DOHH2 (cell line): Measurements from ENCODE around the gene SHISAL1.

Source experiments
- H3F3A ChIP-seq: fragments of 200-600 bp; sonication (generic), shearing (Covaris generic); 2 replicates; pipeline ENCODE4 v1.6.0; 2016; ENCODE audit warnings: antibody characterized with exemption, mild to moderate bottlenecking; ENCODE audit not compliant: control insufficient read depth, insufficient read depth
- H3K27ac ChIP-seq: fragments of 200-600 bp; sonication (generic); 2 replicates; pipeline ENCODE4 v1.5.1; 2014; ENCODE audit warnings: low read depth, mild to moderate bottlenecking, low read length, moderate library complexity
- H3K27me3 ChIP-seq: fragments of 200-600 bp; sonication (generic); 2 replicates; pipeline ENCODE4 v1.6.1; 2014; ENCODE audit warnings: mild to moderate bottlenecking, low read length, mixed read lengths; ENCODE audit not compliant: control insufficient read depth
- H3K36me3 ChIP-seq: fragments of 200-600 bp; sonication (generic); 2 replicates; pipeline ENCODE4 v1.6.1; 2014; ENCODE audit warnings: mild to moderate bottlenecking, low read length, moderate library complexity, mixed read lengths; ENCODE audit not compliant: control insufficient read depth
- H3K4me1 ChIP-seq: fragments of 200-600 bp; sonication (generic); 2 replicates; pipeline ENCODE4 v1.6.1; 2014; ENCODE audit warnings: mild to moderate bottlenecking, low read length, mixed read lengths; ENCODE audit not compliant: control insufficient read depth
- H3K4me2 ChIP-seq: fragments of 200-600 bp; sonication (generic); 2 replicates; pipeline ENCODE4 v1.6.0; 2014; ENCODE audit warnings: mild to moderate bottlenecking, low read length, moderate library complexity
- H3K4me3 ChIP-seq: fragments of 200-600 bp; sonication (generic); 2 replicates; pipeline ENCODE4 v1.5.1; 2014; ENCODE audit warnings: mild to moderate bottlenecking, low read length, mixed read lengths
- H3K79me2 ChIP-seq: fragments of 200-600 bp; sonication (generic); 2 replicates; pipeline ENCODE4 v1.6.1; 2014; ENCODE audit warnings: mild to moderate bottlenecking, low read length, mixed read lengths; ENCODE audit not compliant: control insufficient read depth
- H3K9me2 ChIP-seq: fragments of 200-600 bp; sonication (generic); replicated peaks from 2 replicates; pipeline ENCODE4 v1.6.1; 2014; ENCODE audit warnings: mild to moderate bottlenecking, low read length, mixed read lengths; ENCODE audit not compliant: control insufficient read depth
- H3K9me3 ChIP-seq: fragments of 200-600 bp; sonication (generic); 2 replicates; pipeline ENCODE4 v1.6.1; 2014; ENCODE audit warnings: antibody characterized with exemption, low read length, mixed read lengths; ENCODE audit not compliant: control insufficient read depth, insufficient read depth
- H4K20me1 ChIP-seq: fragments of 200-600 bp; sonication (generic); 2 replicates; pipeline ENCODE4 v1.6.0; 2014; ENCODE audit warnings: low read depth, mild to moderate bottlenecking, antibody characterized with exemption, low read length, moderate library complexity; ENCODE audit not compliant: control insufficient read depth, insufficient read depth
- CTCF ChIP-seq: fragments of 200-600 bp; sonication (generic); IDR thresholded peaks from one replicate; pipeline ENCODE4 v1.5.1; 2014; ENCODE audit warnings: antibody characterized with exemption, mild to moderate bottlenecking, low read depth, low read length; ENCODE audit not compliant: poor library complexity, severe bottlenecking
- EZH2phosphoT487 ChIP-seq: fragments of 200-600 bp; sonication (generic); IDR thresholded peaks from 2 replicates; pipeline ENCODE4 v1.6.1; 2017; ENCODE audit warnings: borderline replicate concordance, mild to moderate bottlenecking, antibody characterized with exemption, low read length, moderate library complexity, mixed read lengths

Gene SHISAL1

GRCh38 chr22:44211946-44212930 lies 100.5 kb downstream of the SHISAL1 start:
- Histone ChIP-seq H3K27ac (no peak overlapping the region), H3K4me1 (peaks cover 19% of the 10 kb centered on the region), H3K4me2 (no peak overlapping the region), H3K9me2 (no peaks in the 10 kb centered on the region), H4K20me1 (no peaks in the 10 kb centered on the region), H3K27me3 (no peaks in the 10 kb centered on the region), H3K9me3 (peaks cover 4% of the 10 kb centered on the region; the same call in 1 of the 2 replicates), H3K79me2 (no peaks in the 10 kb centered on the region), H3K36me3 (no peaks in the 10 kb centered on the region), H3K4me3 (no peak overlapping the region), H3F3A (no peaks in the 10 kb centered on the region)
- TF ChIP-seq EZH2phosphoT487 (no peak), CTCF (no peak)

GRCh38 chr22:44211256-44211945 lies 101.3 kb downstream of the SHISAL1 start:
- no peak overlapping the region for H3K4me2 ChIP-seq
- H3K9me2 ChIP-seq = no peaks in the 10 kb centered on the region
- no peak for TF ChIP-seq EZH2phosphoT487
- no peak for TF ChIP-seq CTCF
- no peaks in the 10 kb centered on the region for H3K79me2 ChIP-seq
- H3K27ac ChIP-seq = no peak overlapping the region
- H3F3A ChIP-seq = no peaks in the 10 kb centered on the region
- H4K20me1 ChIP-seq = no peaks in the 10 kb centered on the region
- no peak overlapping the region for H3K4me3 ChIP-seq
- H3K36me3 ChIP-seq = no peaks in the 10 kb centered on the region
- peaks cover 4% of the 10 kb centered on the region; the same call in 1 of the 2 replicates for H3K9me3 ChIP-seq
- no peaks in the 10 kb centered on the region for H3K27me3 ChIP-seq
- peaks cover 24% of the 10 kb centered on the region for H3K4me1 ChIP-seq

GRCh38 chr22:44210722-44211121 lies 102.0 kb downstream of the SHISAL1 start:
- no peak for TF ChIP-seq CTCF
- H3K4me3 ChIP-seq = no peak overlapping the region

More at GRCh38 chr22:44210722-44211121, 102.0 kb downstream of the SHISAL1 start:
- H3K27ac ChIP-seq = no peak overlapping the region
- H3K4me1 ChIP-seq = peaks cover 30% of the 10 kb centered on the region
- H3K9me3 ChIP-seq = peaks cover 4% of the 10 kb centered on the region; the same call in 1 of the 2 replicates
- no peak overlapping the region for H3K4me2 ChIP-seq
- H4K20me1 ChIP-seq = no peaks in the 10 kb centered on the region
- H3K36me3 ChIP-seq = no peaks in the 10 kb centered on the region
- H3K9me2 ChIP-seq = no peaks in the 10 kb centered on the region
- H3K79me2 ChIP-seq = no peaks in the 10 kb centered on the region
- no peaks in the 10 kb centered on the region for H3K27me3 ChIP-seq
- no peaks in the 10 kb centered on the region for H3F3A ChIP-seq
